HEK293T (cell line): ENCODE results near the gene TMIE.

Source experiments
- BHLHE40 ChIP-seq: fragments of 450-650 bp; IDR thresholded peaks from 2 replicates; pipeline ENCODE4 v1.6.1; 2016; ENCODE audit warnings: mild to moderate bottlenecking, moderate library complexity, borderline replicate concordance
- ELF4 ChIP-seq: fragments of 450-650 bp; IDR thresholded peaks from 2 replicates; pipeline ENCODE4 v1.6.1; 2017; ENCODE audit warnings: antibody characterized with exemption
- FOXA1 ChIP-seq: fragments of 450-650 bp; IDR thresholded peaks from 2 replicates; pipeline ENCODE4 v1.6.1; 2016; ENCODE audit warnings: mild to moderate bottlenecking
- FOXK2 ChIP-seq: fragments of 450-650 bp; IDR thresholded peaks from 2 replicates; pipeline ENCODE4 v1.6.1; 2016; ENCODE audit warnings: mild to moderate bottlenecking
- FOXM1 ChIP-seq: fragments of 450-650 bp; IDR thresholded peaks from 2 replicates; pipeline ENCODE4 v1.6.1; 2017; ENCODE audit warnings: mild to moderate bottlenecking, borderline replicate concordance
- HDGF ChIP-seq: fragments of 450-650 bp; IDR thresholded peaks from 2 replicates; pipeline ENCODE4 v1.6.1; 2017; ENCODE audit warnings: antibody characterized with exemption, borderline replicate concordance
- LEF1 ChIP-seq: fragments of 450-650 bp; IDR thresholded peaks from 2 replicates; pipeline ENCODE4 v1.6.1; 2017; ENCODE audit warnings: mild to moderate bottlenecking, borderline replicate concordance
- SP1 ChIP-seq: fragments of 450-650 bp; IDR thresholded peaks from 2 replicates; pipeline ENCODE4 v1.6.1; 2017
- SUZ12 ChIP-seq: fragments of 450-650 bp; IDR thresholded peaks from 2 replicates; pipeline ENCODE4 v1.6.1; 2016; ENCODE audit warnings: mild to moderate bottlenecking
- ZNF384 ChIP-seq: fragments of 450-650 bp; IDR thresholded peaks from 2 replicates; pipeline ENCODE4 v1.6.1; 2016

GRCh38 chr3:46702246-46703012, 1.2 kb downstream of the TMIE start:
- TF ChIP-seq FOXK2 (no peak), FOXA1 (no peak), ELF4 (no peak), FOXM1 (no peak), SP1 (no peak), BHLHE40 (no peak), ZNF384 (no peak), HDGF (no peak), SUZ12 (no peak), LEF1 (no peak)
